HL-60 (cell line): Measurements from ENCODE around the gene MT1H.

Experiments used
- DNase-seq, 2 experiments: peaks; one replicate each; pipeline ENCODE4 v3.0.0-alpha.2; 2010 to 2020; ENCODE audit warnings: low read depth in 1 of 2, low spot score in 1 of 2
- H3K27ac ChIP-seq: fragments of 250-450 bp; sonication (Bioruptor Pico); replicated peaks from 2 replicates; pipeline ENCODE4 v1.5.1; 2020; ENCODE audit warnings: mild to moderate bottlenecking, moderate library complexity
- H3K27me3 ChIP-seq: fragments of 250-450 bp; sonication (Bioruptor Pico); 2 replicates; pipeline ENCODE4 v1.5.1; 2021; ENCODE audit warnings: mild to moderate bottlenecking, moderate library complexity; ENCODE audit not compliant: insufficient read depth, poor library complexity, severe bottlenecking
- H3K4me3 ChIP-seq: replicated peaks from 2 replicates; pipeline ENCODE4 v1.5.1; 2011; ENCODE audit warnings: mild to moderate bottlenecking, control low read depth, low read length; ENCODE audit not compliant: insufficient read depth
- CTCF ChIP-seq: IDR thresholded peaks from one replicate; pipeline ENCODE4 v1.5.1; 2011; ENCODE audit warnings: low read length, control low read depth, inconsistent platforms; ENCODE audit not compliant: insufficient read depth
- GABPA ChIP-seq: IDR thresholded peaks from 2 replicates; pipeline ENCODE4 v1.6.1; 2012; ENCODE audit warnings: low read depth
- POLR2AphosphoS5 ChIP-seq: IDR thresholded peaks from 2 replicates; pipeline ENCODE4 v1.6.1; 2012; ENCODE audit warnings: low read depth
- SPI1 ChIP-seq: IDR thresholded peaks from 2 replicates; pipeline ENCODE4 v1.6.1; 2012; ENCODE audit warnings: low read depth, mild to moderate bottlenecking, borderline replicate concordance
- TF ChIP-seq, protein P1 (sequence below): IDR thresholded peaks from 2 replicates; pipeline ENCODE4 v1.6.1; 2012; ENCODE audit warnings: low read depth; ENCODE audit not compliant: insufficient replicate concordance

Gene MT1H

GRCh38 chr16:56702836-56703235 lies 33.2 kb downstream of the MT1H start:
- TF ChIP-seq POLR2AphosphoS5 (no peak), SPI1 (no peak), GABPA (no peak), CTCF (no peak)
- TF ChIP-seq, protein P1, sequence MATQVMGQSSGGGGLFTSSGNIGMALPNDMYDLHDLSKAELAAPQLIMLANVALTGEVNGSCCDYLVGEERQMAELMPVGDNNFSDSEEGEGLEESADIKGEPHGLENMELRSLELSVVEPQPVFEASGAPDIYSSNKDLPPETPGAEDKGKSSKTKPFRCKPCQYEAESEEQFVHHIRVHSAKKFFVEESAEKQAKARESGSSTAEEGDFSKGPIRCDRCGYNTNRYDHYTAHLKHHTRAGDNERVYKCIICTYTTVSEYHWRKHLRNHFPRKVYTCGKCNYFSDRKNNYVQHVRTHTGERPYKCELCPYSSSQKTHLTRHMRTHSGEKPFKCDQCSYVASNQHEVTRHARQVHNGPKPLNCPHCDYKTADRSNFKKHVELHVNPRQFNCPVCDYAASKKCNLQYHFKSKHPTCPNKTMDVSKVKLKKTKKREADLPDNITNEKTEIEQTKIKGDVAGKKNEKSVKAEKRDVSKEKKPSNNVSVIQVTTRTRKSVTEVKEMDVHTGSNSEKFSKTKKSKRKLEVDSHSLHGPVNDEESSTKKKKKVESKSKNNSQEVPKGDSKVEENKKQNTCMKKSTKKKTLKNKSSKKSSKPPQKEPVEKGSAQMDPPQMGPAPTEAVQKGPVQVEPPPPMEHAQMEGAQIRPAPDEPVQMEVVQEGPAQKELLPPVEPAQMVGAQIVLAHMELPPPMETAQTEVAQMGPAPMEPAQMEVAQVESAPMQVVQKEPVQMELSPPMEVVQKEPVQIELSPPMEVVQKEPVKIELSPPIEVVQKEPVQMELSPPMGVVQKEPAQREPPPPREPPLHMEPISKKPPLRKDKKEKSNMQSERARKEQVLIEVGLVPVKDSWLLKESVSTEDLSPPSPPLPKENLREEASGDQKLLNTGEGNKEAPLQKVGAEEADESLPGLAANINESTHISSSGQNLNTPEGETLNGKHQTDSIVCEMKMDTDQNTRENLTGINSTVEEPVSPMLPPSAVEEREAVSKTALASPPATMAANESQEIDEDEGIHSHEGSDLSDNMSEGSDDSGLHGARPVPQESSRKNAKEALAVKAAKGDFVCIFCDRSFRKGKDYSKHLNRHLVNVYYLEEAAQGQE = no peak
- no peaks in the 10 kb centered on the region for H3K27me3 ChIP-seq
- H3K27ac ChIP-seq = no peak overlapping the region
- no peak for DNase-seq
- H3K4me3 ChIP-seq = no peak overlapping the region

DNA sequence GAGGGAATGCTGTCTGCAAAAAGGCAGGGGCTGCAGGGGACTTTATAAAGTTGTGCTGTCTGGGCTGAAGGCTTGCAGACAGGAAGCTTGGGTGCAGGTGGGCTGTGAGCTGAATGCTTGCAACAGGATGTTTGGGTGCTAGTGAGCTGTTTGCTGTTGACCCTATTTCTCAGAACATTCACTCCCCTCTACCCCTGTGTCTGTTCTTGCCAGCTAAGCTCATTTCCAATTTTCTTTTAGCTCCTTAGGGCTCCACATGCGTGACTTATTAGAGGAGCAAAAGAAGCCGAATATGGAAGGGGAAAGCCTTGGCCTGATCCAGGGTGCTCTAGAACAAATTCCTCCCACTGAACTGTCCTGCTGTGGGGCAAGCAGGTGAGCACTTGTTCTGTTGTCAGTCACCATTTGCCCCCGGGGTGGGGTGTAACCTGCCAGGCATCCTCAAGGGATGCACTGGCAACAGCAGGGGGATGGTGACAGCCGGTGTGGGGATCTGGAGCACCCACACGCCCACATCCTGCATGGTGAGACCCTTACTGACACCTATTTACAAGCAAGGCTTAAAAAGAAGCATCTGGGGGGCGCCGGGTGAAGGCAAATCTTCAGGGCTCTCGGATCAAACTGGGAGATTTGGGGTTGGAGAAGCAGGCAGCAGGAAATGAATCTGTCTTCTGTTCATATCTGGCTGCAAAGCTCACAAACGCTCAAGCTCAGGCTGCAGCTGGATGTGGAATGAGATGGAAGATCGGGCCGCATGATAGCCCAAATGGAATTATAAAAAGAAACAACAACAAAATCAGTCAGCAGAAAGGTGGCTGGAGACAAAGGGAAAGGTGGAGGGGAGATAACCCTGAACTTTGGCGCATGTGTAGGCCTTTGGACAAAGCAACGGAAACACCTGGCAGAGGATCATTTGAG lies 39.2 kb downstream of the MT1H start:
- H3K4me3 ChIP-seq = no peak overlapping the region
- H3K27ac ChIP-seq = no peak overlapping the region
- TF ChIP-seq POLR2AphosphoS5 = no peak
- TF ChIP-seq, protein P1 = no peak
- no peak for TF ChIP-seq SPI1
- no peak for TF ChIP-seq GABPA
- no peak for TF ChIP-seq CTCF
- DNase-seq = no peak
- no peaks in the 10 kb centered on the region for H3K27me3 ChIP-seq

- Histone ChIP-seq H3K27me3 (no peaks in the 10 kb centered on the region), H3K4me3 (no peak overlapping the region), H3K27ac (no peak overlapping the region)
- no peak for TF ChIP-seq SPI1
- TF ChIP-seq CTCF = no peak
- TF ChIP-seq POLR2AphosphoS5 = no peak
- TF ChIP-seq GABPA = no peak
- TF ChIP-seq, protein P1 = no peak
- no peak for DNase-seq
Observed at GRCh38 chr16:56709443-56710040, 39.9 kb downstream of the MT1H start.
